Activated CD4-positive, CD25-positive, alpha-beta regulatory T cell (primary cell): ENCODE measurements around the gene CTDP1.
"Not testable (repeated sequence)": the region's sequence is repeated elsewhere in the genome, so short reads cannot be mapped to it uniquely, and the experiment has no call there.

Experiments
- DNase-seq, 4 experiments: peaks; one replicate each; lab custom pipeline; 2025; lab: John Stamatoyannopoulos, UW

The CTDP1 gene

DNA sequence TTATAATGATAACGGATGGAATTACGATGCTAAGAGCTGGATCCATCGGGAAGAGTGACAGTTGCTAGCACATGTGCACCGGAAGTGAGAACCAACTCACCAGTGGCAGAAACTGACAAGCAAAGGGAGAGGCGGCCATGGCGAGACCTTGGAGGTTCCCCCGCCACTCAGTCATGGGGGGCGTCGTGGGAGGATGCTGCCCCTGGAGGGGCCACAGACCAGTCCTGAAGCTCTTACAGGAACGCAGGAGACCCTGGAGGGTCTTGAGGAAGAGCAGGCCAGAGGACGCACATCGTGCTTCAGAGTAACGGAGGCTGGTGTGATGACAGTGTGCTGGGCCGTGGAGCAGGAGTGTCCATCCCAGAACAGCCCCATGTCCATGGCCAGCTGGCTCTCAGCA lies 65.0 kb downstream of the CTDP1 start:
- DNase-seq: no peak

DNA sequence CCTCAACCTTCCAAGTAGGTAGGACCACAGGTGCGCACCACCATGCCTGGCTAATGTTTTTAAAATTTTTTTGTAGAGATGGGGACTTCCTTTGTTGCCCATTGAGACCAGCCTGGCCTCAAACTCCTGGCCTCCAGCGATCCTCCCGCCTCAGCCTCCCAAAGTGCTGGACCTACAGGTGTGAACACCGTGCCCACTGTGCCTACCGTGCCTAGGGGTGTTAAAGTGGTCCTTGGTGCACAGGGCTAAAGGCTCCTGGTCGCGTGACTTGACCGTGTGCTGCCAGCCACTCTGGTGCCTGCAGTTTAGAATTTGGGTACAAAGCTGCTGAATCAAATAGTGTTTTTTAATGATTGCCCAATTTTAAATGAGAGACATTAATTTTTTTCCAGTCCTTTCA lies 67.1 kb downstream of the CTDP1 start:
- no peak for DNase-seq

DNA sequence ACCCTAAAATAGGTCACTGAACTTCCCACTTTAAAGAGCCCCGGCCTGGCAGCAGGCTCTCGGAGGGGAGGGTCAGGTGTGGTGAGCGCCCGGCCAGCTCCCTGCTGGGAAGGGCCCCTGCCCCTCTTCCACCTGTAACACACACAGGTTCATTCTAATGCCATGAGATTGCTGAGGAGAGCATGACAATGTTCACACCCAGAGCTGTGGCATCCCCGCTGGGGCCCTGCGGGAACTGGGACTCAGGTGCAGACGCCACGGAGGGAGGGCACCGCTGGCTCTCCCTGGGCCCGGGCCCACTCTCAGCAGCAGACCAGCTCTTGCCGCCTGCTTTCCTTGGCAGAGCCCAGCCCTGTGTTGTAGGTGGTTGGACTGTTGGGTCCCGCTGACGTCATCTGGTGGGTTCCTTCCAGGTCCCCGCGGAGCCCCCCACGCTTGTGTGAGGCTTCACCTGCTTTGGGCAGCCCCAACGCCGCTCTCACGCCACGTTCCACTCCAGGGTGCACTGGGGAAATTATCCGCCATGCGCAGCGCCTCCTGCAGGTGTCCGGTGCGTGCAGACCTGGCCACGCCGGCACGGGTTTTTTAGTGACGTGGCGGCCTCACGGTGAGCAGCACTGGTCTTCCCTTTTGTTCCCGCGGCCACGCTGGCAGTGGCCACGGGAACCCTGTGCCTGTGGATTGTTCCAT lies 67.7 kb downstream of the CTDP1 start:
- DNase-seq: no peak

DNA sequence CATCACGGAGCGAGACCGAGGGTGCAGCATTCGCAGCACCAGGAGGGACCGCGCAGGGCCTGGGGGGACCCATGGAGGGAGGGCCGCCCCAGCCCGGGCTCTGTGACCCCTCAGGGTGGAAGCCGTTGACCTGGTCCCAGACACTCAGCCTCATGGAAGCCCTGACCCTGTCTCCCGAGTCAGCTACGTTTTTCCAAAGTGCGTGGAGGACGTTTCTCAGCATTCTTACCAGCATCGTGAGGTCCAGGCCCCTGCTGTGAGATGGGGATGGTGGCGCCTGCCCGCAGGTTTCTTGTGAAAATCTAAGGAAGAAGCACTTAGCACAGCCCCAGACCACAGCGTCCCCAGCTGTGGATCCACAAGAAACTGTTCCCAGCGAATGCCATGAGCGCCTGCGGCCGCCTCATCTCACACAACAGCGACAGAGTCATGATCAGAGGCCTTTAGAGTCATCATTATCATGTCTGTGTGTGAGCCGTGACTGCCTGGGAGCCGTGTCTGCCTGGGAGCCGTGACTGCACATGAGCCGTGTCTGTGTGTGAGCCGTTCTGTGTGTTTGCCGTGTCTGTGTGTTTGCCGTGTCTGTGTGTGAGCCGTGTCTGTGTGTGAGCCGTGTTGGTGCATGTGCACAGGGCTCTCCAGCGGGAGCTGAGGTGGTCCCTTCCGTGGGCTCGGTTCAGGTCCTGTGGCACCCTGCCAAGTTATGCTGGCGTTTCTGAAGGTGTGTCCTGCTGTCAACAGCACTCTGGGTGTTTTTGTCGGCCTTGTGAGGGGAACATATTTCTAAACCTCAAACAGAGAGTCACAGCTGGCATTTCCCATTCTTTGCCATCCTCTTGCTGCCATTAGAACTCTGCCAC lies 68.9 kb downstream of the CTDP1 start:
- DNase-seq: no peak

DNA sequence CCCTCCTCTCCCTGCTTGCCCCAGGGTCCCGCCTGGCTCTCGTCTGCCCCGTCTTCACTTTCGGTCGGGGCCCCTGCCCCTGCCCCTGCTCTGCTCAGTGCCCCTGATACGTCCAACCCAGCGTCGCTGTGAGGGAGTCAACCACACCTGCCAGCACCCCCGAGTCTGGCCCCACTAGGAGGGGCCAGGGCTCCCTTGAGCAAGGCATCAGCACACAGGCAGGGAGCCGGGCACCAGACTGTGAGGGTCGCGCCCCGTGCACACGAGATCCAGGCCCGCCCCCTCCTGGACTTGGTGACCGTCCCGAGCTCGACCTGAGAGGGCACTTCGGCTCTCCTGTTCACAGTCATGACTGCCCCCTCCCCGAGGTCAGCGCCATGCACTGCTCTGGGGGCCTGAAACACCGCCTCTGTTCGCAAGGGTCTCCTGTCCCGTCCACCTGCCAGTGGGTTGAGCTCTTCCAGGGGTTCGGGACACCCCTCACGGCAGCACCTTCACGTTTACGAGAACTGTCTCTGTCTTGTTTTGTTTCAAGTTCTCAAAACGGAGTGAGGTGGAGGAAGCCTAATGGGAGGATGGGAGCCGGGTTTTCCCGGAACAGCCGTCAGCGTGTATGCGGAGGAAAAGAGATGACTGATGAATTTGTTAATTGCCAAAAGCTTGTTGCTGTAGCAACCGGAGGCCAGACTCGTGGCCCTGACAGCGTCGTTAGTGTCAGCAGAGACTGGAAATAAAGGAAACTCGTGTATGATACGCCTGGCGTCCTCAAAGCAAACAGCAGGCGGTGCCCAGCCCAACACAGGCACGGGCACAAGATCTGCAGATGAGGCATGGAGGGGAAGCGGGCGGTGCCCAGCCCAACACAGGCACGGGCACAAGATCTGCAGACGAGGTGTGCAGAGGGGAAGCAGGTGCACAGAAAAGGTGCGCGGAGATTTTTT lies 69.9 kb downstream of the CTDP1 start:
- DNase-seq: no peak

DNA sequence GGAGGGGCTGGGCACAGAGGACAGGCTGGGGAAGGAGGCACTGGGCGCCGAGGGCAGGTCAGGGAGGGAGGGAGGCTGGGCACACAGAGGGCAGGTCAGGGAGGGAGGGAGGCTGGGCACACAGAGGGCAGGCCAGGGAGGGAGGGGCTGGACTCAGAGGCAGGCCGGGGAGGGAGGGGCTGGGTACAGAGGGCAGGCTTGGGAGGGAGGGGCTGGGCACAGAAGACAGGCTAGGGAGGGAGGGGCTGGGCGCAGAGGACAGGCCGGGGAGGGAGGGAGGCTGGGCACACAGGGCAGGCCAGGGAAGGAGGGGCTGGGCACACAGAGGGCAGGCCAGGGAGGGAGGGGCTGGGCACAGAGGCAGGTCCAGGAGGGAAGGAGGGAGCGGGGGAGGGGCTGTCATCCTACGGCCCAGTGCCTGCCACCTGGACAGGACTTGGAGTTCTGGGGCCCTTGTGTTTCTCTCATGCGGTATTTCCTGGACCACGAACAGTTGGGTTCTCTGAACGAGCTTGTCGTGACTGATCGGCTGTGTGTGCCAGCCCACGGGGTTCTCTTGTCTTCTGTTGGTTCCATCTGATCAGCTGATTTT lies 71.5 kb downstream of the CTDP1 start:
- DNase-seq: no peak

DNA sequence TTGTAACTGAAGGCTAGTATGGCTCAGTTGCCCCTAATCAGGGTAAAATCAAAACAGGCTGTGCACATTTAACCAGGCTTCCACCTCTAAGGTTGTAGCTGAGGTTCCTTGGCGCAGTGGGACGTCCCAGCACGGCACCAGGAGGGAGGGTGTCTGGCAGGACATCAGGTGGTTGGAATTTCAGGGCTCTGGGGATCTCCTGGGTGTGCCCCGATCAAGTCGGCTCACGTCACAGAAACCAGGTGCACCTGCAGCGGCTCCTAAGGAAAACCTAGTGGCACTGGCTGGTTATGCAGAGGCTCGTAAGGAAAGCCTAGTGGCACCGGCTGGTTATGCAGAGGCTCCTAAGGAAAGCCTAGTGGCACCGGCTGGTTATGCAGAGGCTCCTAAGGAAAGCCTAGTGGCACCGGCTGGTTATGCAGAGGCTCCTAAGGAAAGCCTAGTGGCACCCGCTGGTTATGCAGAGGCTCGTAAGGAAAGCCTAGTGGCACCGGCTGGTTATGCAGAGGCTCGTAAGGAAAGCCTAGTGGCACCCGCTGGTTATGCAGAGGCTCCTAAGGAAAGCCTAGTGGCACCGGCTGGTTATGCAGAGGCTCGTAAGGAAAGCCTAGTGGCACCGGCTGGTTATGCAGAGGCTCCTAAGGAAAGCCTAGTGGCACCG lies 72.4 kb downstream of the CTDP1 start:
- not testable (repeated sequence) for DNase-seq

DNA sequence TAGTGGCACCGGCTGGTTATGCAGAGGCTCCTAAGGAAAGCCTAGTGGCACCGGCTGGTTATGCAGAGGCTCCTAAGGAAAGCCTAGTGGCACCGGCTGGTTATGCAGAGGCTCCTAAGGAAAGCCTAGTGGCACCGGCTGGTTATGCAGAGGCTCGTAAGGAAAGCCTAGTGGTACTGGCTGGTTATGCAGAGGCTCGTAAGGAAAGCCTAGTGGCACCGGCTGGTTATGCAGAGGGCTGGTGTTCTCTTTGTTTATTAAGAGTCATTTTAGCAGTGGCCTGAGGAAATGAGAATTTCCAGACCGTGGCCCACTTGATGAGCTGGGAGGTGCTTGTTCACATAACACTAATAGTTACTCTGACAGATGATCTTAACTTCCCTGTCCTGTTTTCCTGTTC lies 73.3 kb downstream of the CTDP1 start:
- DNase-seq: not testable (repeated sequence)

DNA sequence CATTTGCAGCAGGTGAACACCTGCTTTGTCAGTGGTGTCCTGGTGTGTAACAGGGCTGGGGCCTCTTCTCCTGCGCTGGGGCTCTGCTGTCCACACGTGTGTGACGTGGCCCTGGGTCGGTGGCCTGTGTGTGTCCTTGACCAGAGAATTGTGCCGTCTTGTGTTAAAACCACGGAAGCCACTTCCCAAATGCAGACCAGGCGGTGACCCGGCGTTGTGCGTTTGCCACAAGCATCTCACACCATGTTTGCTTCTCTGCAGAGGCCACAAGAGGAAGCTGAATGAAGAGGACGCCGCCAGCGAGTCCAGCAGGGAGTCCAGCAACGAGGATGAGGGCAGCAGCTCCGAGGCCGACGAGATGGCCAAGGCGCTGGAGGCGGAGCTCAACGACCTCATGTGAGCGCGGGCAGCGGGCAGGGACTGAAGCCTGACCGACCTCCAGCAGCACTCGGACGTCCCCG lies 73.8 kb downstream of the CTDP1 start:
- no peak for DNase-seq

DNA sequence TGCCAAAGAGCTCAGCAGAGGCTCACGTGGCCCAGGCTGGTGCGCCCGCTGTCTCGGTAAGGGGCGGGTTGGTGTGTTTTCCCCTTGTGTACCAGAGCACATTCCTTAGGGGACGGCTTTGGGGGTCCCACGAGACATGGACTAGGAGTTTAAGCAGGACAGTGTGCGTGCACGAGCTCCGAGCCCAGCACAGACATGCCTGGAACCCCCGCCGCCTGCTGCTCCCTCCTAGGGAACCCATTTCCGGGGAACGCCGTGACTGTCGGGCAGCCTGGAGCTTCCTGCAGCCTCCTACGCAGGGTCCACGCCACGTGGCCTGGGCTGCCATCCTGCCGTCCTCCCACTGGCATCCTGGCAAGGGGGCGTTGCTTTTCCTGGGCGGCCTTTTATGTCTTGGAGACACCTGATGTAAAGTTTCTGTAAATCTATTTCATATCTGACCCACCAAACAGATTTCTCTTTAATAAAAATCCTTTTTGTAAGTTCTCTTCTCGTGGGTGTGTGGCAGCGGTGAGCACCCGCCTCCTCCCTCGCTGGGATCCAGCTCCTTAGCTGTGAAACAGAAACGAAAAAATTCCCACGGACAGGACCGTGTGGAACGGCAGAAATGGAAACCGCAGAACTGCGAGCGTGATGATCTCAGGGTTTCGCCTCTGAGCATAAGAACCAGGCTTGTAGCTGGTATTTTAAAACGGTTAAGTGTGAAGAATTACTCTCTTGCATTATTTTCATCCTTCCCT lies 74.6 kb downstream of the CTDP1 start:
- no peak for DNase-seq

DNA sequence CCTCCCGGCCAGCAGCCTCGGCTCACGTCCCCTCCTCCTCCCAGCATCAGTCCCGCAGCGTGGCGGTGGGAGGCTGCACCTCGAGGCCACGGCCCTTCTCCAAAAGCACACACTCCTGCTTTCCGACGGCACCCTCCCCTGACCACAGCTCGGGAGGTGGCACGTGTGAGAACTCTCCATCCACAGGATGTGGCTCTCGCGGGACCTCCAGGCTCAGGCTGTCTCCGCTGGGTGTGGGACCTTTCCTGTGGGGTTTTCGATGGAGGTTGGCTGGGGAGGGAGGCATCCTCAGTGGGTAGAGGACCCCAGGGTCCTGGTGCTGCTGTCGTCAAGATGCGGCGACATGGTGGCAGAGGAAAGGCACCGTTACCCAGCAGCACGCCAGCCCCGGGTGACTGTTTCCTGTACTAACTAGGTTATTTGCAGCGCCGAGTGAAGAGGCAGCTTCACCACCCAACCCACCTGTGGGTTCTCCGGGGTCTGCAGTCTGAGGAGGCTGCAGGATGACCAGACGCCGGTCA lies 75.3 kb downstream of the CTDP1 start:
- no peak for DNase-seq

DNA sequence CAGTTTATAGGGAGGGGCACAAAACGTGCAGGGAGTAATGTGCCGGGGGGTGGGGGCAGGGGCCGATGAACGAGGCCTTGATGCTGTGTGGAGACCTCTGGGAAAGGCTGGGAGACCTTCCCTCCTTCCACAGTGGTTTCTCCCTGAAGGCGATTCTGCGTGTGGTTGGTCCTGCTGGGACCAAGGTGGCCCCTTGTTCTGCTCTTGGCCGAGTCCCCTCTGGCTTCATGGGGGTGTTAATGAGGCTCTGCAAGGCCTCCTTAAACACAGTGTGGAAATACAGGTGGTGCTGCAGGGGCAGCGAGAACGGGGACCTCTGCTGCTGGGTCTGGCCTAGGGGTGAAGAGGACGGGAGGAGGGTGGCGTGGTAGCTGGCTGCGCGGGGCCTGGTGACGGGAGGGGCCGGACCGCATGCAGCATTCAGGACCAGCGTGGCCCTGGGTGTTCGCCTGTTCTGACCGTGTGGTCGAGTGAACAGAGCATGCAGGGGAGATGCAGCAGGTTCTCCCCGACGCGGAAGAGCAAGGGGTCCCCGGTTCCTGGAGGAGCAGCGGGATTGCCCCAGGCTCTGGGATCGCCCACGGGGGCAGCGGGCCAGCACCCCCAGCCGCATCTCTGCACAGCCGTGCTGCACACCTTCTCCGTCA lies 76.0 kb downstream of the CTDP1 start:
- no peak for DNase-seq

DNA sequence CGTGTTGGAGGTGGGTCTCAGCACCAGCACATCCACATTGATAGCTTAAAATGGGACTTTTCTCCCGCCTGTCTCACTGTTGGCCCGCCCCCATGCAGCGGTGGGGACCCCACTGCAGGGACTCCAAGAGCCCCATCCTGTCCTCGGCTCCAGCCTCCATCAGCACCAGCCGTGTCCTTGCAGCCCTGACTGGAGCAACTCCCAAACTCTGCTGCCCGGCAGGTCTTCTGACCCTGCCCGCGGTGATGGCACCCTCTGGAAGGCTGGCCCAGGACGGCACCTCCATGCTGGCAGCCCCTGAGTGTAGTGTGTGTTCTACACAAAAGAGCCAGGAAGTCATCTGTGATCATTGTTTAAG lies 76.5 kb downstream of the CTDP1 start:
- DNase-seq: no peak

DNA sequence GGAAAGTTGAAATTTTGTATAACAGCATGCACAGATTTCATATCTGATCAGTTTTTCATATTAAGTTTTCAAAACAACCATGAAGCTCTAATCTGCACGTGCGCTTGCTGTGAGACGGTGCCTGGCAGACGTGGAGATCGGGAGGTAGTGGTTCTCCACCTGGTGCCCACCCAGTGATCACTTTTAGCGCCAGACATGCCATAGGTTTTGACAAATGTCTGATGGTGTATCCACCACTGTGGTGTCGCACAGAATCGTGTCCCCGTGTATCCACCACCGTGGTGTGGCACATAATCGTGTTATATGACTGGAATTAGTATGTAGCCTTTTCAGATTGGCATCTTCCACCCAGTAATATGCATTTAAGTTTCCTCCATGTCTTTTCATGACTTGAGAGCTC lies 77.2 kb downstream of the CTDP1 start:
- DNase-seq: no peak

DNA sequence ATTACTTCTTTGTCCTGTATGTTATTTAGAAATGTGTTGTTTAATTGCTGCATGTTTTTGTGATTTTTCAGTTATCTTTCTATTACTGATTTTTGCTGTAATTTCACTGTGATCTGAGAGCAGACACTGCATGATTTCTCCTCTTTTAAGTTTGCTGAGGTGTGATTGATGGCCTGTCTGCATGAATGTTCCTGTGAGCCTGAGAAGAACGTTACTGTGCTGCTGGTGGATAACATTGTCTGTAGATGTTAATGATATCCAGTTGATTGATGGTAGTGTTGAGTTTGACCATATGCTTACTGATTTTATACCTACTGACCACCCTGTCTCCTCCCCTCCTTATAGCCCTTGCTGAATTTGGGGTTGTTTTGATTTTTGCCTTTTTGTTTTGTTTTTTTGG lies 80.7 kb downstream of the CTDP1 start:
- no peak for DNase-seq

DNA sequence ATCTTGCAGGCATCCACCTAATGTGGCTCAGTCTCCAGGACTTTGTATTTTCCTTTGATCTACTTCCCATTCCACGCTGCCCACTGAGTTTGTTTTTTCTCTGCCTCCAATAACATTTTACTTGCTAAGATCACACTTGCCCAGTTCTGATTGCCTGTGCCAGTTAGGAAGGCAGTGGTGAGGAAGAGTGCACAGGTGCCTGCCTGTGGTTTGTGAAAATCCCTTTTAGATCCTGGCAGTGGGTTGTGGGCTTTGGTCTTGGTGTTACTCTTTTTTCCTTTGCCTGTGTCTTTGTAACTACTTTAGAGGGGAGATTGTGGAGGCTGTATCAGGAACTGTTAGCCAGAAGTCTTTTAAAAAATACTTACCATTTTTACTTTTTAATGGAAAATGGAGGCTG lies 81.3 kb downstream of the CTDP1 start:
- no peak for DNase-seq

DNA sequence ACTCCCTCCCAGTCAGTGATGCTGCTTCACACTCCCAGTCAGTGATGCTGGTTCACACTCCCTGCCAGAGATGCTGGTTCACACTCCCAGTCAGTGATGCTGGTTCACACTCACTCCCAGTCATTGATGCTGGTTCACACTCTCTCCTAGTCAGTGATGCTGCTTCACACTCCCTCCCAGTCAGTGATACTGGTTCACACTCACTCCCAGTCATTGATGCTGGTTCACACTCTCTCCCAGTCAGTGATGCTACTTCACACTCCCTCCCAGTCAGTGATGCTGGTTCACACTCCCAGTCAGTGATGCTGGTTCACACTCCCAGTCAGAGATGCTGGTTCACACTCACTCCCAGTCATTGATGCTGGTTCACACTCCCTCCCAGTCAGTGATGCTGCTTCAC lies 83.8 kb downstream of the CTDP1 start:
- no peak for DNase-seq

DNA sequence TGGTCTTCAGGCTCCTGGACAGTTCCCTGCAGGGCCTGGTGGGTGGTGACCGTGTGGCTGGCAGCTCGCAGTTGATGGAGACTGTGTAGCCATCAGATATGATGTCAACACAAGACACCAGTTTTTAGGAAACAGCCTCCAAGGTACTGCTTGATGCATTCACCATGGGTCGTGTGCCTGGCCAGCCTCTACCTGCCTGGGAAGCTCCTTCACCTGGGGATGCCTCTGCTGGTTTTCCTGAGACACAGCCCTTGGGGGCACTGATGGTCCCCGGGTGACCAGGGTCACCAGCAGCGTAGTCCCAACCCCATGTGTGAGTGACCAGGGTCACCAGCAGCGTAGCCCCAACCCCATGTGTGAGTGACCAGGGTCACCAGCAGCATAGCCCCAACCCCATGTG lies 84.5 kb downstream of the CTDP1 start:
- no peak for DNase-seq

DNA sequence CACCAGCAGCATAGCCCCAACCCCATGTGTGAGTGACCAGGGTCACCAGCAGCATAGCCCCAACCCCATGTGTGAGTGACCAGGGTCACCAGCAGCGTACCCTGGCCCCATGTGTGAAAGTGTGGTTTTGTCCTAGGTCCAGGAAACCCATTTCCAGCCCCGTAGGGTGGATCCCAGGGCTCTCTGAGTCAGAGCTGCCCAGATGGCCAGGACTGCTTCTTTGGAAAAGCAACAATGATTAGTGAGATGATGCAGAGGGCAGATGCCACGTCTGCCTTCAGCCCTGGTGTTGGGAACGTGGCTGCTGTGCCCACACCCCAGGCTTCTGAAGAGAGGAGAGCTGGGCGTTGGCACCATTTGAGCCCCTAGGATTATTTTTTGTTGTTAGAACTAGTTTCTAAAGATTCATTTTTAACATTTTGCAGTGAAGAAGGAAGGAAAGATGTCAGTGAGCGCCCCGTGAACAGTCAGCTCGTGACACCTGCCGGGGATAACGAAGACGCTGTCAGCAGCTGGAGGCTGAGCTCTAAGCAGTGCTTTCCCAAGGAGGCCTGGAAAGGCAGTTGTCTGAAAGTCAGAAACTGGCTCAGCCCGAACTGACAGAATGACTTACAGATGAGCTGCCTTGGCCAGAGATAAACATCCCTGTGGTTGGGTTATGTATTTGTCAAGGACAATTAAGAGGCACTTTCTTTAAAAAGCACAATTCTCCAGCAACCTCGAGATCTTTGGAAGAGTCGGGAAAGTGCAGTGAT lies 86.1 kb downstream of the CTDP1 start:
- no peak for DNase-seq
